HG02973 (cell line): ENCODE results near the gene DHX36.

Experiments used
- ATAC-seq: cut with Tn5 transposase; IDR thresholded peaks from one replicate; pipeline ENCODE4 v1.9.1; 2021; ENCODE audit warnings: moderate library complexity; ENCODE audit not compliant: unreplicated experiment

The DHX36 gene, protein sequence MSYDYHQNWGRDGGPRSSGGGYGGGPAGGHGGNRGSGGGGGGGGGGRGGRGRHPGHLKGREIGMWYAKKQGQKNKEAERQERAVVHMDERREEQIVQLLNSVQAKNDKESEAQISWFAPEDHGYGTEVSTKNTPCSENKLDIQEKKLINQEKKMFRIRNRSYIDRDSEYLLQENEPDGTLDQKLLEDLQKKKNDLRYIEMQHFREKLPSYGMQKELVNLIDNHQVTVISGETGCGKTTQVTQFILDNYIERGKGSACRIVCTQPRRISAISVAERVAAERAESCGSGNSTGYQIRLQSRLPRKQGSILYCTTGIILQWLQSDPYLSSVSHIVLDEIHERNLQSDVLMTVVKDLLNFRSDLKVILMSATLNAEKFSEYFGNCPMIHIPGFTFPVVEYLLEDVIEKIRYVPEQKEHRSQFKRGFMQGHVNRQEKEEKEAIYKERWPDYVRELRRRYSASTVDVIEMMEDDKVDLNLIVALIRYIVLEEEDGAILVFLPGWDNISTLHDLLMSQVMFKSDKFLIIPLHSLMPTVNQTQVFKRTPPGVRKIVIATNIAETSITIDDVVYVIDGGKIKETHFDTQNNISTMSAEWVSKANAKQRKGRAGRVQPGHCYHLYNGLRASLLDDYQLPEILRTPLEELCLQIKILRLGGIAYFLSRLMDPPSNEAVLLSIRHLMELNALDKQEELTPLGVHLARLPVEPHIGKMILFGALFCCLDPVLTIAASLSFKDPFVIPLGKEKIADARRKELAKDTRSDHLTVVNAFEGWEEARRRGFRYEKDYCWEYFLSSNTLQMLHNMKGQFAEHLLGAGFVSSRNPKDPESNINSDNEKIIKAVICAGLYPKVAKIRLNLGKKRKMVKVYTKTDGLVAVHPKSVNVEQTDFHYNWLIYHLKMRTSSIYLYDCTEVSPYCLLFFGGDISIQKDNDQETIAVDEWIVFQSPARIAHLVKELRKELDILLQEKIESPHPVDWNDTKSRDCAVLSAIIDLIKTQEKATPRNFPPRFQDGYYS

DNA sequence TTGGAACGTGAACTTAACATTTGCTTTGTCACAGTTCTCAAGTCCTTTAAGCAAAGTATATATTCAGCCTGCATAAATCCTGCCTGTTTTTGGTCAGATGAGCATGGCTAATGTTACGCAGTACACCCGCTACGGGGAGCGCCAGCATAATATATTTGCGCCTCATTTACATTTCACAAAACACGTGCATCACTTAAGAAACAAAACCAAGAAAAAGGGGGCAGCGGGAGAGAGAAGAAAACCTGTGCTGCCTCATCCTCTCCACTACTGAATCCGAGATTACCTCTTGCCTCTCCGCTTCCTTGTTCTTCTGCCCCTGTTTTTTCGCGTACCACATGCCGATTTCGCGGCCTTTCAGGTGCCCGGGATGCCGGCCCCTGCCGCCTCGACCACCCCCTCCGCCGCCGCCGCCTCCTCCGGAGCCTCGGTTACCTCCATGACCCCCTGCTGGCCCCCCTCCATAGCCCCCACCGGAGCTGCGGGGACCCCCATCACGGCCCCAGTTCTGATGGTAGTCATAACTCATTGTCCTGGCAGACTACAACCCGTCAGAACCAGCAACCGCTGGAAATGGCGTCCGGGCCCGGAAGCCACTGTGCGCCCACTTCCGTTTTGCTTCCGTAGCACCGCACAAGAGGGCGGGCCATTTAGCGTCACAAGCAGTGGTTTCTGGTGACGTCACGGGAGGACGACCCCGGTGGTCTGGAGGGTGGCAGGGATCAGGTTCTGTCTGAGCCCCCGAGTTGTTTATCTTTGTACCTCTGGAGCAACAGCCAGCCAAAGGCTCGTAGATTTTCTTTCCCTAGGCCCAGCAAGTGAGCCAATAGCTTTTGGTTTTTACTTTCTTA is at the start of gene DHX36:
Gene DHX36, minus strand, starts transcription at position 597 of the 848 bp plus-strand sequence. Its CDS starts 71 bp downstream, at position 526.
- ATAC-seq: peak; percentile 94

DNA sequence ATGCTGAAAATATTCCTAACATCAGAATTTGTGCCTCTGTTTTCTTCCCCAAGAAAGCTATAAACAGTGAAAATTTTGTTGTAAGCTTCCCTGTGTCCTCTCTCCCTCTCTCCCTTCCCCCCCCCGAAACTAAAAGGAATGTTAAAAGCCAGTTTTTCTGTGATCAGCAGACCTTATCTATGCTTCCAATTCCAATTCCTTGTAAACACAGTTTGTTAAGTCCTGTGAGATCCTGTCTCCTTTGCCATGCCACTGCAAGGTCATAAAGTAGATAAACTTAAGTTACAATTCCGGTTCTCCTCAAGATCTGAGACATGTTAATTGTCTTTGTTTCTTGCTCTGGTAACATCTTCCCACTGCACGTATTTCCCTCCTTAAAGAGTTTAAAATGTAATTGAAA is 42.9 kb upstream of the DHX36 start:
- no peak for ATAC-seq

DNA sequence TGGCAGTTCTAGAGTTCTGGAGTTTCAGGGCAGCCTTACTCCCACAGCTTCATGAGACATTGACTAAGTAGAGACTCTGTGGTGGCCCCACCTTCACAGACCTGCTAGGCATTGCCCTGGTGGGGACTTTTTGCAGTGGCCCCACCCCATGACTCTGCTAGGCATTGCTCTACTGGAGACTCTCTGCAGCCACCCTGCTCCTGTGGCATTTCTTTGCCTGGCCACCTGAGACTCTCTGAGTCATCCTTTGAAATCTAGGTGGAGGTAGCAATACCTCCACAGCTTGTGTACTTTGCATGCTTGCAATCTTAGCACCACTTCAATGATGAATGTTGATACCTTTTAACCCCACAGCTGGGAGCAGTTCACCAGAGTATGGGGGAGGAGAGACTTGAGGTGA is 40.6 kb upstream of the DHX36 start:
- ATAC-seq: no peak

DNA sequence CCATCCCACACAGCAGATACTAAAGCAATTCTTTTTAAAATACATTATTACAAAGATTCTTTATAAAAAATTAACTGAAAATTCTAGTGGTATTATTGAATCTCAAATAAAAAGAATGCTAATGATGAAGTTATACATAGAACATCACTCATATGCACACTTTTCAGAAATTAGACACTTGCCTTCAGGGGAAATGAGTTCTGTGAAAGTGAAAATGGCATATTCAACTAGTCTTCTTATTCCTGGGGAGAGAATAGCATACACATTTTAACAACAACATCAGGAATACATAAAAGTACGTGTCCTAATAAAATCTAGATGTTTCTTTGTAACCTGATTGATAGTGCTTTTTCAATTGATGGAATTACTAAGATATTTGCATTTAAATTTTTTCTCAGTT is 36.8 kb upstream of the DHX36 start:
- no peak for ATAC-seq

GRCh38 chr3:154356009-154356408 is 31.7 kb upstream of the DHX36 start:
- no peak for ATAC-seq

DNA sequence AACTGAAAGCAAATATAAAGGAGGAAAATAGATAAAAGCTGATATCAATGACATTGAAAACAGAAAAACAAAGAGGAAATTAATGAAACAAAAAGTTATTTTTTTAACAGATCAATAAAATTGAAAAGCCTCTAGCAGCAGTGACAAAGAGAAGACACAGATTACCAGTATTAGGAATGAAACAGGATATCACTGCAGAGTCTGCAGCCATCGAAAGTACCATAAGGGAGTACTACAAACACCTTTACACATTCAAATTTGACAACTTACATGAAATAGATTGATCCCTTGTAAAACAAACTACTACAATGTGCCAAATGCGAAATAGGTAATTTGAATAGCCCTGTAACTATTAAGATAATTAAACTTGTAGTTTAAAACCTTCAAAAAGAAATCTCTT is 24.9 kb upstream of the DHX36 start:
- no peak for ATAC-seq

DNA sequence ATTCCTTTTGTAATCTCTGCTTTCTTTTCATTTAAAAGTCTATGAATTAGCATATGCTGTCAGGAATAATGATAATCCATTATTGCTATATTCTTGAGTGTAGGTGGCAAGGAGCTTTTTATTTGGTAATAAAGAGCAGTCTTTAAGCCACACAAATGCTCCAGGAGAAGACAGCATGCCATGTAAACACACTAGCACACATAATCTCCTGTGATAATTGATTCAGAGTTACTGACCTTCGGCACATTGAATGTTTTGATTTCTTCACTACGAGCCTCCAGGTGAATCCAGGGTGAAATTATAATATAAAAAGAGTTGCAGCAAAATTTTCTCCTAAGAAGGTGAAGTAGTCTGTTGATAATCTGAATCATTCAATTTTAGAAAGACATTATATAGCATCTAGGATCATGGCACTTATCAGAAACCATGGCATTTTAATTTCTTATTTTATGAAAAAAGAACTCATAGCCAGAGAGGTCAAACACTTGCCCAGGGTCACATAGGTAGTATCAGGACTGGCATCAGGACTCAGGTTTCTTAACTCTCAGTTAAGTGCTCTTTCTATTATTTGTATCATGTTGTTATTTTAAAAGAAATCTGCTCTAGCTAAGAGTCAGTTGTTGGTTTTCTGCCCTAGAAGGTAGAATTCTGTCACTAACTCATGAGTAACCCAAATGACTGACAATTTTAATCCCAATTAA is 21.3 kb upstream of the DHX36 start:
- no peak for ATAC-seq

DNA sequence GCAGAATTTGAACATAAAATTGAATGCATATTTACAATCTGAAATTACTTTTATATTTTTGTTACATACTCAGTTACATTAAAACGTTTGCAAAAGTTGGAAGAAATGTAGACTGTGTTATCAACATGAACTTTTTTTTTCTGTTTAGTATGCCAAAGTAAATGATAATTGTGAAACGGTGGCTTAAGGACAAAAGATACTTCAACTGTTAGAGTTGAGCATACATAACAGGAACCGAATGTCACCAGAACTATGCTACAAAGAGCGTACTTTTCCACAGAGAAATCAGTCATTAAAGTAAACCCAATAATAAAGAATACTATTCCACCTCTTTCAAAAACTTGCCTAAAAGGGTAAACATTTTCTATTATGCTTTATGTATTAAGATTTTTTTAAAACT is 14.3 kb upstream of the DHX36 start:
- ATAC-seq: no peak

- no peak for ATAC-seq
Measured at GRCh38 chr3:154338008-154338407, 13.7 kb upstream of the DHX36 start.

DNA sequence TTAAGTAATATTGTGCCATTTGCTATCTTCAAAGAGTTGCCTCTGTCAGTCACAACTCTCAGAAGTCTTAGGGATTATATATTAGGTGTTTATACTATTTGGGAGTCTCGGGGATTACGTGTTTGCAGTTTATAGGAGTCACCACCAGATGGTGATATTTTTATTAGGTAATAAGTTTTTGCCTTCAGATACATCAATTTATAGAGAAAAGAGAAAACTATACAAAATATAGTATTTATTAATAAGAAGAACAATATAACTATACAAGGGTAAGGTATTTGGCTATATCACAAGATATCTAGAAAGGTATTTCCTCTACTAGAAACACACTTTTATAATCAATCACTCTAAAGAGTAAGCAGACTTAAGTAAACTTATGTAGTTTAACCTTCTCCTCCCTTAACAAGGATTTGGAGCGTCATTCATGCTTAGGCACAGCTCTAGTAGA is 10.7 kb upstream of the DHX36 start:
- ATAC-seq: no peak

- no peak for ATAC-seq
Measured at GRCh38 chr3:154327871-154328270, 3.6 kb upstream of the DHX36 start.

GRCh38 chr3:154324919-154325318 is 632 bp upstream of the DHX36 start:
- no peak for ATAC-seq

DNA sequence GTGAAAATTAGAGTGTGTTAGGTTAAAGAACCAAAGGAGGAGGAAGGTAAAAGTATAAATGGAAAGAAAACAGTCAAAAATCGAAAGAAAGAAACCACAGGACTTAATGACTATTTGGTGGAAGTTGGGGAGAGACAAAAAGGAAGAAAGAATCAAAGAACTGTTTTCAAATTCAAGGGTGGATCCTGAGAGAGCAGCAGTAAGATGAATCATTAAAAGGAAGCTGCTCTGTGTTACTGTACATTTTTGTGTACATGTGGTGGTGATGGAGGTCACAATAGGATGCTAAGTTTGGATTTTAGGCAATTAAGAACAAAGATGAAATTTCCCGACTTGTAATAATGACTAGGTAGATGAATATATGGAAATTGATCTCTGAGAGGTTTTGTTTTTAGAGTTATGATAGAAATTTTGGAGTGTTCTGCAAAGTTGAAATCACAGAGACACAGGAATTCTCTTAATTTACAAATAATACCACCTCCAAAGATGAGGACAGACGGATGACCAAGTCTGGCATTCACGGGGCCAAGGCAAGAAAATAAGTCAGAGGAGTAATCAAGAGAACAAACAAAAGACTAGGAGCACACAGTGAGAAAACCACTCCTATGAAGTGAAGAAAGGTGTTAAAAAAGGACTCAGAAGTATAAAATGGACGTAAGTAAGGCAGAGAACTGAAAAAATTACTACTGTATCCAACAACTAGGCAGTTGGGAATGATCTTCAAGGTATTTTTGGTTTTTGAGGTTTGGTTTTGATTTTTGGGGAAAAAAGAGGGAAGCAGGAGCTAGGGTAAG is 7.1 kb downstream of the DHX36 start:
- ATAC-seq: no peak

- no peak for ATAC-seq
Measured at GRCh38 chr3:154314152-154314551, 10.1 kb downstream of the DHX36 start.

DNA sequence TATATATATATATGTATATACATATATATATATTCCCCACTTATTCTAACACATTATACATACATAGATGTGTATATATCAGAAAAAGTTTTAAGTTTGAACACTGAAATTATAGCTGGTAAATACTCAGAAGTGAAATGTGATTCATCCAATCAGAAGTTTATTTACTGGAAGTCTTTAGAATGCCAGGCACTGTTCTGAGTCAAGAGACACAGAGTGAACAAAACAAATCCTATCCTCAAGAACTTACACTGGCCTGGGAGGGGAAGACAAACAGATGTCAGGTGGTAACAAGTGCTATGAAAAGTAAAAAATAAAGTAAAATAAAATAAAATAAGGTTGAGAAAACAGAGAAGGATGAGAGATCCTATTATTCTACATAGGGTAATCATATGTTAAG is 13.4 kb downstream of the DHX36 start:
- no peak for ATAC-seq

DNA sequence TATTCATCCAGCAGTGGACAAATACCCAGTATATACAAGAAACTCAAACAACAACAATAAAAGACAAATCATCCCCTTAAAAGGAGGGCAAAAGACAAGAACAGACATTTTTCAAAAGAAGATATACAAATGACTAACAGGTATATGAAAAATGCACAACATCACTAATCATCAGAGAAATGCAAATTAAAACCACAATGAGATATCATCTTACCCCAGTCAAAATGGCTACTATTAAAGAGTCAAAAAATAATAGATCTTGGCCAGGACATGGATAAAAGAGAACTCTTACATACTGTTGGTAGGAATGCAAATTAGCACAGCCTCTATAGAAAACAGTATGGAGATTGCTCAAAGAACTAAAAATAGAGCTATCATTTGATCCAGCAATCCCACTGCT is 16.9 kb downstream of the DHX36 start:
- ATAC-seq: no peak

- ATAC-seq: peak; percentile 39
Measured at GRCh38 chr3:154304936-154305335, 19.4 kb downstream of the DHX36 start.

- peak; percentile 56 for ATAC-seq
Measured at GRCh38 chr3:154304116-154304786, 20.0 kb downstream of the DHX36 start.

GRCh38 chr3:154301561-154301960 is 22.7 kb downstream of the DHX36 start:
- no peak for ATAC-seq
